ENCODE results near the gene ALKBH4.
"Not testable (repeated sequence)": the region's sequence is repeated elsewhere in the genome, so short reads cannot be mapped to it uniquely, and the experiment has no call there.

The ALKBH4 gene

DNA sequence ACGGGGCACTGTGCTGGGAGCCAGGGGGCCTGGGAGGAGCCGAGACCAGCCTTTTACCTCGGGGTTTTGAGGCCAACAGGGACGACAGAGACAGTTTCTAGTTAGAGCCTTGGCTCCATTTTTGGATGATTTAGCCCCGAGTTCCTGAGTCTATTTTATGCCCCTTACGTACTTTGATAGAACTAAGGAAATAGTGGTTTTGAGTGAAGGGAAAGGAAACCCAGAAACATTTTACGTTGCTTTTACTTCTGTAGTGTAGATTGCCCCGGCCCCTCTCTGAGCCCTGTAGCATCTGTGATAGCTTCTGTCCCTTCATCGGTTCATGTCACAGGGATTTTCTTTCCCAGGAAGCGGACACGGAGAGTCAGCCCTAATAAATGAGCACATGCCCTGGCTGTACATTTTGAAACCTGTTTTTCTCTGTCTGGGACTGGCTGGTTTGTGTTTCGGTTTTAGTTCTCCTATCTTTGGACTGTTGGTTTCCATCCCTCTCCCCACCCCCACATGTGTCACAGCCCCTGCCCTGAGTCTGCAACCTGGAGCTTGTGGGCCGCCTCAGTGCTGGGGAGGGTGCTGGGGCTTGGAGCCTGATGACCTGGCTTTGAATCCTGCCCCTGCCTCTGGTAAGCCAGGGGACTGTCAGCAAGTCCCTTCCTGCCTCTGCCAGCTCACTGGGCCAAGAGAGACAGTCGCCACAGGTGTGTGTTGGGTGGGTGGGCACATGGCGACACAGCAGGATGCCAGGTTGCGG, 38.2 kb downstream of the ALKBH4 start:
- peak; percentile 40 for DNase-seq (ENCODE audit: low read depth)

DNA sequence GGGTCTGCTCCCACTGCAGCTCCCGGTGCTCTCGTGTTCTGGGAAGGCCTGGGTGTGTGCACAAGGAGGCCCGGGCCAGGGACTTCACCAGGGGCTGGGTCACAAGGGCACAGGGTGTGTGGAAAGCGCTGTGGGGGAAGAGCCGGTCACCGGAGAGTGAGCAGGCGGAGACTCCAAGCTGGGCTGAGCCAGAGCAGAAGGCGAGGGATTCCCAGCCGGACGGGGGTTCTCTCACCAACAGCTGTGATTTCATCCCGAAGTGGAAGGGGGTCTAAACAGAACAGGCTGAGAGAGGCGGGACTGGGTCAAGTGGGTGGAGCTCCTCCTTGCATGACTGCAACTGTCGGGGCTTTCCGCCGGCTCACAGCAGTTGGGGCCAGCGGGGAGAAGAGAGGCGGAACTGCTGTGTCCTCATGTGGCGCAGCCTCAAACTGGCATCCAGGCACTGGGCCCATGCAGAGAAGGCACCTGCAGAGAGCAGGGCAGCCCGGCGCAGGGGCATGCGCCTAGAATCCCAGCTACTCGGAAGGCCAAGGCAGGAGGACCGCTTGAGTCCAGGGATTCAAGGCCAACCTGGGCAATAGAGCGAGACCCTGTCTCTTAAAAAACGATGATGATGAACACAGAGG, 38.9 kb downstream of the ALKBH4 start:
- peak; percentile 68 for DNase-seq (ENCODE audit: low read depth)

DNA sequence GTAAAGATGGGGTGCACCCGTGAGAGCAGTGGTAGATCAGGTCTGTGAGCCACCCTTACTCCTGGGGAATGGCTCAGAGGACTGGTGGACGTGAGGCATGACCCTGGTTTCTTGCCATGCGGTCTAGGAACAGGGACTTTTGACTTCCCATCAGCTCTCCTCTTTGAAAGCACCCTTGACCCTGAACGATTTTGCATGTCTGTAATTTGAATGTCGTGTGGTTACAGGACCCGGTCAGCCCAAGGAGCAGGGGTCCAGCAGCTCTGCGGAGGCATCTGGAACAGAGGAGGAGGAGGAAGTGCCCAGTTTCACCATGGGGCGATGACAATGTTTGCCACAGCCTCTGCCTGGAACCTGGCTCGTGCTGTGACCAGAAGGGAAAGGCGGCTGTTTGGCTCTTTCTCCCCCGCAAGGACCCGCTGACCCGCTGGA, 39.9 kb downstream of the ALKBH4 start:
- no peak for DNase-seq (ENCODE audit: low read depth)

DNA sequence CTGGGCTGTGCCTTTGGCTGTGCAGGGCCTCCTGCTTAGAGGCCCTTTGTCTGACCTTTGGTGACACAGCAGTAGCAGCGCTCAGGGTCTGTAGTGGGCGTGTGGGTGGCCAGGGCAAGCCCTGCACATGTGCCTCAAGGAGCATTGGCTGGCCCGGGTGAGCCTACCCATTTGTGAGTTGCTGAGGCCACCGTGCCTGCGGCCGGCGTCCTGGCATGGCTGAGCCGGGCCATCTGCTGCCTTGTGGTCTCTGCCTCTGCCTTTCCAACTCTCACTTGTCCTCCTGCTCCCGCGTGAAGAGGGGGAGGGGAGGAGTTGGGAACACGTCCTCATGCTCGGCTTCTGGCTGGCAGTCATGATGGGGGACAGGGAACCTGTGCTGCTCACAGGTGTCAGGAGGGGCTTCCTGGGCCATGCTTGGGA, 40.5 kb downstream of the ALKBH4 start:
- DNase-seq (ENCODE audit: low read depth) = no peak

DNA sequence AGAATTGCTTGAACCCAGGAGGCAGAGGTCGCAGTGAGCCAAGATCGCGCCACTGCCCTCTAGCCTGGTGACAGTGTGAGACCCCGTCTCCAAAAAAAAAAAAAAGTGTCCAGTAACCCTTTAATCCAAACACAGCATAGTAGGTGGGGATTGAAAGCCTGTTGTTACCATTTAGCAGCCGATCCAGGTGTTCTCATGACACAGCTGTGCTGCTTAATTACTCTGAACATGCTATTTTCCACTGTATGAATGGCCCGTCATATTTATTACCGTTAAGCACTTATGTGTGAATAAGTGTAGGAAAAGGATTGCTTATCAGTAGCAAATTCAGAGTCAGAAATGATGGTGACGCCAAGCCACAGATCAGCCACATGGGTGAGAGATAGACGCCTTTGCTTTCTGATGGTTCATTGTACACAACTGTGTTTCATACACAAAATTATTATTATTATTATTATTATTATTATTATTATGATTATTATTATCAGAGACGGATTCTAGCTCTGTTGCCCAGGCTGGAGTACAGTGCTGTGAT, 42.9 kb downstream of the ALKBH4 start:
- DNase-seq (ENCODE audit: low read depth) = no peak

DNA sequence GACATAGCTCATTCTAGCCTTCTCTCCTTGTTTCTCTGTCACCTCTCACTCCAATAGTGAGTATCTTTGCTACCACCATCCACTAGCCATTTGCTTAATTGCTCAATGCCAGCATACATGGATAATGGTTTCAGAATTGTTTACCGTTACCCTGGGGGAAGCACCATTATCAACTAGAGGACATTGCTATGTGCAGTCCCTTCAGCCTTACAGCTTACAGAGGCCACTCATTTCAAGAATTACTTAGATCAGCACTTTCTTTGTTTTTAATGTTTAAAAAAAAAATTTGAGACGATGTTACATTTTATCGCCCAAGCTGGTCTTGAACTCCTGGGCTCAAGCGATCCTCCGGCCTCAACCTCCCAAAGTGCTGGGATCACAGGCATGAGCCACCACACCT, 46.1 kb downstream of the ALKBH4 start:
- DNase-seq (ENCODE audit: low read depth) = no peak

DNA sequence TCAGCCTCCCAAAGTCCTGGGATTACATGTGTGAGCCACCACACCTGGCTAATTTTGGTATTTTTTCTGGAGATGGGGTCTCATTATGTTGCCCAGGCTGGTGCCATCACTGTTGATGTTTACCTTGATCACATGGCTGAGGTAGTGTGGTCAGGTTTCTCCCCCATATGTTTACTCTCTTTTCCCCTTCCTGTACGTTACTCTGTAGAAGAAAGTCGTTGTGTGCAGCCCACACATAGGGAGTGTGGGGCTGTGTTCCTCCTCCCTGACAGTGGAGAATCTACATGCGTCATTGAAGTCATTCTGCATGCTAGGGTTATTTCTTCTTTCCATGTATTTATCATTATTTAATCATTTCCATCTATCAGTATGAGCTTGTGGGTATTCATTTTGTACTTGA, 47.6 kb downstream of the ALKBH4 start:
- DNase-seq (ENCODE audit: low read depth) = no peak

DNA sequence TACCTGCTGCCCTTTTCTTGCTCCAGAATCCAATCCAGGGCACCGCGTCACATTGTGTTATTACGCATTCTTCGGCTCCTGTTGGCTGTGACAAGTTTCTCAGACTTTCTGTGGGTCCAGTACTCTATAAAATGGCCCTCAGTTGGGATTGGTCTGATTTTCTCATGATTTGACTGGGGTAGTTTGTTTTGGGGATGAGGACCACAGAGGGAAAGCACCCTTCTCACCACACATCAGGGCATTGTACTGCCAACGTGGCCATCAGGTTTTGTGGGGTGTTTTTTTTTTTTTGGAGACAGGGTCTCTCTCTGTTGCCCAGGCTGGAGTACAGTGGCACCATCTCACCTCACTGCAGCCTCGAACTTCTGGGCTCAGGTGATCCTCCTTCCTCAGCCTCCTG, 48.3 kb downstream of the ALKBH4 start:
- DNase-seq (ENCODE audit: low read depth) = no peak

DNA sequence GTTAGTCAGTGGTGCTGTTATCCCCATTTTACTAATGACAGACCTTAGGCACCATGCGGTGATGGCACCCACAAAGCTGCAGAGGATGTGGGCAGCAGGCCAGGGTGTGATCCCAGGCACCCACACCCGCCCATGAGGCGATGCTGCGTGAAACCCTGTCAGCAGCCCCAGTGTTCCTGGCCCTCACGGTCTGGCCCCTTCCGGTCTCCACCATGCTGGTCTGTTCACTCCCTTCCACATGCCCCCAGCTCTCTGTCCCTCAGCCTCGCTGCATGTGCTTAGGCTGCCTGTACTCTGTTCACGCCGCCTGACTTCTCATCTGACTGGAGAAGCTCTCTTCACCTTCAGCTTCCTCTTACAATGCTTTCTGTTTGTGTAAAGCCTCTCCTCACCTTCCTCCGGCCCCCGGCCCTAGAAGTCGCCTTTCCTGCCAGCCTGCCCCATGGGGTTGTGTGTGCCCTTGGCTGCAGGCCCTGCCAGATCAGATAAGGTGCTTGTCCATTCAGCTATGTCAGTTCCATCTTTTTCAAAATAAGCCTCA, 48.9 kb downstream of the ALKBH4 start:
- peak; percentile 38 for DNase-seq (ENCODE audit: low read depth)

DNA sequence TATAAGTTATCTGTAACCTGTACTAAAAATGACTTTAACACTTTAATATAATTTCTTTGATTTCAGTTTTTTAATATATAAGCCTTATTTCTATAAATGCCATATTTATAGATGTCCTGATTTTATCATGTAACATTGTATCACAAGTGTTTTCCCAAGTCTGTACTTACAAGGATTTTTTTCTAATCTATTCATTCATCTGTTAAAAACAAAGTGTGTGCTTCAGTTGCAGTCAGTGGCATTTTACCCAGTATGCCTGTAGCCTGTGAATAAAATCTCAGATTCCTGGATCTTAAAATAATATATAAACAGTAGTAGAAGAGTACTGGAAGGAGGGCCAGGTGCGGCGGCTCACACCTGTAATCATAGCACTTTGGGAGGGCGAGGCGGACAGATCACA, 51.1 kb downstream of the ALKBH4 start:
- DNase-seq (ENCODE audit: low read depth) = no peak

DNA sequence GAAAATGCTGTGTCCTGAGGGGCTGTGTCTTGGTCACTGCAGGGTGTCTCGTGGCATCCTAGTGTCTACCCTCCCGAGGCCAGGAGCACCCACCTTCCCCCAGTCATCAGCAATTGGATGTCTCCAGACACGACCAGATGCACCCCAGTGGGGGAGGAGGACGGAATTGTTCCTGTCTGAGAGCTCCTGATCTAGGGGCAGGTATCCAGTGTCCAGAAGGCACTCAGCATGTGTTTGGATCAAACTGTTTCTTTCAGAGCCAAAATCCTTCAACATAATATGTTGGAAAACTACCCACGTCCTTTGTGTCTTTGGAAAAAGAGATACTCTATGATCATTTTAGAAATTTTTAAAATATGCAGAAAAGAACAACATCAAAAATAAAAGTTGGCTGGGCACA, 51.6 kb downstream of the ALKBH4 start:
- DNase-seq (ENCODE audit: low read depth) = no peak

DNA sequence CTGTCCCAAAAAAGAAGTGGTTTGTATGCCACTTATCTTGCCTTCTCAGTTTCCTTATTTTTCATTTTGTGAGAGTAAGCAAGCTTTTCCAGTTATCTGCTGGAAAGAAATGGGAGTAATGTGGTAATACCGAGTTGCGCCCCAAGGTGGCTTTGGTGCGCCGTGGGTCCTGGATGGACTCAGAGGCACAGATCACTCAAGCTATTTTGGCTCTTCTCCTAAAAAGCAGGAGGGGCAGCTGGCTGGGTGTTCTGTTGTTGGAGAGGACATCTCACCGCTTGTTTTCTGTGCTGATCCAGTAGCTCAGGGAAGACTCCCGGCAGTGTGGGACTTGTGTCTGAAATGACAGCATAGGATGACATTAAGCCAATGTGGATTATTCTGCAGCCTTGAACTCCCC, 52.1 kb downstream of the ALKBH4 start:
- DNase-seq (ENCODE audit: low read depth) = no peak

DNA sequence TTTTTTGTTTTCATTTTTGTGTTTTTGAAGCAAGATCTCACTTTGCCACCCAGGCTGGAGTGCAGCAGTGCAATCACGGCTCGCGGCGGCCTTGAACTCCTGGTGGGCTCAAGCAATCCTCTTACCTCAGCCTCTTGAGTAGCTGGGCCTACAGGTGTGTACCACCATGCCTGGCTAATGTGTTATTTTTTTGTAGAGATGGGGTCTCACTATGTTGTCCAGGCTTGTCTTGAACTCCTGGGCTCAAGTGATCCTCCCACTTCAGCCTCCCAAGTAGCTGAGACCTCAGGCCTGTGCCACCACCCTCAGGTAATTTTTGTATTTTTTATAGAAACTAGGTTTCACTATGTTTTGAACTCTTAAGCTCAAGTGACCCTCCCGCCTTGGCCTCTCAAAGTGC, 53.7 kb downstream of the ALKBH4 start:
- DNase-seq (ENCODE audit: low read depth) = no peak

DNA sequence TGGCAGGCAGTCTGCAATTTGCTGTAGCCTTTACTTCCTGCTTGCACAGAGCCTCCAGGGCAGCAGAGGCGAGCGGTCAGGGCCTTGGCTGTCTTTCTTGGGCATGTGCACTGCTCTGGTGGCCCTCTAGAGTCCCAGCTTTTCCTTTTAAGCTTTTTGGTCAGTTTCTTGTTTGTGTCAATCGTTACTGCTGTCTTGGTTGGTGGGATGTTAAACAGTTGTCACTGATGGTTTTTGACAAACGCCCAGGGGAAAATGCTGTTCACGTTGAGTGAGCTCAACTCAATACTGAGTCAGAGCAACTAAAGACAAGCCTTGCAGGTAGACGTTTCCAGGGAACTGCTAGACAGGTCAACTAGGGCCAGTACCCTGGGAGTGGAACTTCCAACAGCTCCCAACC, 54.5 kb downstream of the ALKBH4 start:
- DNase-seq (ENCODE audit: low read depth) = no peak

DNA sequence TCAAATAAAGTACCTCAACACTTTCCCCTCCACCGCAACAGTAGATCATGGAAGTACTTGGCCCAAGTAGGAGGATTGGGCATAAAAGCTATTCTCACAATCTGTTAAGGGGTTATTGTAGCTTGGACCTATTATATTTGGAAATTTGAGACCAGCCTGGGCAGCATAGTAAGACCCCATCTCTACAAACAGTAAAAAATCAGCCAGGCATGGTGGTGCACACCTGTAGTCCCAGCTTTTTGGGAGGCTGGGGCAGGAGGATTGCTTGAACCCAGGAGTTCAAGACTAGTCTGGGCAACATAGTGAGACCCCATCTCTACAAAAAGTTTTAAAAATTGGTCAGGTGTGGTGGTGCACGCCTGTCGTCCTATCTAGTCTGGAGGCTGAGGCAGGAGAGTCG, 55.3 kb downstream of the ALKBH4 start:
- no peak for DNase-seq (ENCODE audit: low read depth)

DNA sequence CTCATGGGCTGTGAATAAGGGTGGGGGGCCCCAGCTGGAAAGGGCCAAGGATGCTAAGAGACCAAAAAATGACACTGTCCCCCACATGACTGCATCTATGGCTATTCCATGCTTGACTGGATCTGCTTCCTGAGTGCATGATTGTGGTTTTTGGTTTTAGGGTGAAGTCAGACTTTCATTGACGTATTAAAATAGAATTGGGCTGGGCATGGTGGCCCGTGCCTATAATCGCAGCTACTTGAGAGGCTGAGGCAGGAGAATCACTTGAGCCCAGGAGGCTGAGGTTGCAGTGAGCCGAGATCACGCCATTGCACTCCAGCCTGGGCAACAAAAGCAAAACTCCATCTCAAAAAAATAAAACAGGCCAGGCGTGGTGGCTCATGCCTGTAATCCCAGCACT, 56.1 kb downstream of the ALKBH4 start:
- DNase-seq (ENCODE audit: low read depth) = not testable (repeated sequence)

DNA sequence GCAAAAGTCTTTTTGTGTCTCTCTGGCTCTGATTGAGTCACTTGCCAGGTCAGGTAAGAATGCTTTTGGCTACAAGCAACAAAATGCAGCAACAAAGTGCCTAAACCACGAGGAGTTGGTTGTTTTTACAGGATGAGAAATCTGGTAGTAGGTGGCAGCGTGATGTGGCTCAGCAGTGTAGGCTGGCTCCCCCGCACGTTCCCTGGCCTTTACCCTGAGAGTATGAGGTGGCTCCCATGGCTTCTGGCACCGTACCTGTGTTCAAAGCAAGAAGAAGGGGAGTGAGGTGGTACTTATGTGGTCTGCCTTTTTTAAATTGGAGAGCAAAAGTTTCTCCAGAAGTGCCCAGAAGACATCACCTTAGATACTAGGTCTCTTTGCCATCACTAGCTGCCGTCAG, 56.8 kb downstream of the ALKBH4 start:
- no peak for DNase-seq (ENCODE audit: low read depth)

Data from stimulated activated CD8-positive, alpha-beta memory T cell treated with anti-CD3 and anti-CD28 coated beads, Interleukin-7, amount 100 ng/mL, for 24 hours (primary cell).